Fibroblast of skin of abdomen (primary cell): ENCODE data around the gene TTC23.
"Not testable (repeated sequence)": the region's sequence is repeated elsewhere in the genome, so short reads cannot be mapped to it uniquely, and the experiment has no call there.

ENCODE experiments used
- DNase-seq: peaks from one replicate; pipeline ENCODE4 v3.0.0-alpha.2; 2013

TTC23 gene

GRCh38 chr15:99192181-99192580 is 57.2 kb downstream of the TTC23 start:
- DNase-seq: not testable (repeated sequence)

DNA sequence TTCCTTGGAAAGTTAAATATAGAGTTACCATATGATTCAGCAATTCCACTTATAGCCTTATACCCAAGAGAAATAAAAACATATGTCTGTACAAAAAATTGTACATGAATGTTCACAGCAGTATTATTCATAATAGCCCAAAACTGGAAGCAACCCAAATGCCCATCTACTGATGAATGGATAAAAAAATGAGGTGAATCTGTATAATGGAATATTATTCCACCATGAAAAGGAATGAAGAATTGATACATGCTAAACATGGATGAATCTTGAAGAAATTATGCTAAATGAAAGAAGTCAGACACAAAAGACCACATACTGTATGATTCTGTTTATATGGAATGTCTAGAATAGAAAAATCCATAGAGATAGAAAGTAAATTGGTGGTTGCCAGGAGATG is 61.4 kb downstream of the TTC23 start:
- peak; percentile 78 for DNase-seq

GRCh38 chr15:99185414-99186130 is 63.8 kb downstream of the TTC23 start:
- no peak for DNase-seq

GRCh38 chr15:99182791-99183190 is 66.6 kb downstream of the TTC23 start:
- DNase-seq: no peak

GRCh38 chr15:99181545-99181971 is 67.8 kb downstream of the TTC23 start:
- DNase-seq: no peak

DNA sequence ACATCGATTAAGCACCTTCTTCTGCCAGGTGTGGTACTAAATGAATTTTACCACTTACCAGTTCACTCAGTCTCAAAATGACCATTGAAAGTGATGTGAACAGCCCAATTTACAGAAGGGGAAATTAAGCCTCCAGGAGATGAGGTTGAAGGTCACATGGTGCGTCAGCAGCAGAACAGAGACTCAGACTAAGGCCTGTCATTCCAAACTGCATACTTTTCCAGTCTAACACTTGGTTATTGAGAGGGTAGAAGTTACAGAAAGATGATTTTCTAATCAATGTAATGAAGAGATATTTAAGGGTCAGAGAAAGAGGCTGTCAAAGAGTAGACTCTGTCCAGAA is 68.4 kb downstream of the TTC23 start:
- no peak for DNase-seq

GRCh38 chr15:99180086-99180963 is 69.1 kb downstream of the TTC23 start:
- peak; percentile 30 for DNase-seq

GRCh38 chr15:99177679-99178078 is 71.7 kb downstream of the TTC23 start:
- DNase-seq: no peak

DNA sequence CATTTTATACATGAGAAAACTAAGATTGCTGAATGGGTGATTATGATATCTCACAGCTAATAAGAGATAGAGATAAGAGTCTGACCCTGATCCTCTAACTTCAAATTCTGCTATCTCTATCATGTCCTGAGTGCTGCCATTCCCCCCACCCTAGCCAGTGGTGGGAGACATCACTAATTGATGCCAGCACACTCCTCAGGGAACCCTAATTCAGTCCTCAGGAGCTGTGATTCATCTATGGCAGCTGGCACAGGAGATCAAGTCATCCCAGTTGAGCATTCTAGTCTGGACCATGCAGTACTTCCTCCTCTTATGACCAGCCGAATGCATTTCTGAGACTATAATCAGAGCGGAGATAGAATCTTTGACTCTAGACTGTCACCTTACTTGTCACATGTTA is 72.6 kb downstream of the TTC23 start:
- no peak for DNase-seq

- DNase-seq: no peak
Observed at GRCh38 chr15:99174567-99175395, 74.6 kb downstream of the TTC23 start.

DNA sequence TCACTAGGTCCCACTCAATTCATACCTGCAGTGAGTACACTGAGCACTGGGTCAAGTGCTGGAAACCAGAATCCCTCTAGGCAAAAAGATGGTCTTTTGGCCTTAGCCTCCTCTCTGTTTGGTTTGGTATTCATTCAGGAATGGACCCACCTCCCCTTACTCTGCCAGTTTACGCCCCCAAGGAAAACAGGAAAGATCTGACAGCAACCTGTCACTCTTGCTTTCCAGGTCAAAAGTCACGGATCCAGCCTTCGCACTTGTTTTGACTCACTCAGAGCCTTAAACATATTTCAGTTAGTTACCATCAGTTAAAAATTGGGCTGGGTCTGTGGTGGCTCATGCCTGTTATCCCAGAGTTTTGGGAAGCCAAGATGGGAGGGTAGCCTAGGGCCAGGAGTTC is 76.4 kb downstream of the TTC23 start:
- no peak for DNase-seq

DNA sequence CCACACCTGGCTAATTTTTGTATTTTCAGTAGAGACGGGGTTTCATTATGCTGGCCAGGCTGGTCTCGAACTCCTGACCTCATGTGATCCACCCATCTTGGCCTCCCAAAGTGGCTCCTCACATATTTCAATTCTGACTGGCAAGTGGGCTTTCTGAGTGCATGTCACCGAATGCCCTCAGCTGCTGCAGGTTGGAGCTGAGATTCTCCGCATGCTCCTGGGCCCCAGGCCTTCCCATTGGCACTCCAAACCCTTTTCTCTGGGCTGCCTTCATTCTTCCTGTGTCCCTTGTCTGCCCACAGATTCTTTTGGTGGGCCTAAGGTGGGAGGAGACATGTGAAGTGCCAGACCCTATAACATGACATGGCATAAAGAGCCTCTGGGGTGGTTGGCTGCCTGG is 77.2 kb downstream of the TTC23 start:
- no peak for DNase-seq

DNA sequence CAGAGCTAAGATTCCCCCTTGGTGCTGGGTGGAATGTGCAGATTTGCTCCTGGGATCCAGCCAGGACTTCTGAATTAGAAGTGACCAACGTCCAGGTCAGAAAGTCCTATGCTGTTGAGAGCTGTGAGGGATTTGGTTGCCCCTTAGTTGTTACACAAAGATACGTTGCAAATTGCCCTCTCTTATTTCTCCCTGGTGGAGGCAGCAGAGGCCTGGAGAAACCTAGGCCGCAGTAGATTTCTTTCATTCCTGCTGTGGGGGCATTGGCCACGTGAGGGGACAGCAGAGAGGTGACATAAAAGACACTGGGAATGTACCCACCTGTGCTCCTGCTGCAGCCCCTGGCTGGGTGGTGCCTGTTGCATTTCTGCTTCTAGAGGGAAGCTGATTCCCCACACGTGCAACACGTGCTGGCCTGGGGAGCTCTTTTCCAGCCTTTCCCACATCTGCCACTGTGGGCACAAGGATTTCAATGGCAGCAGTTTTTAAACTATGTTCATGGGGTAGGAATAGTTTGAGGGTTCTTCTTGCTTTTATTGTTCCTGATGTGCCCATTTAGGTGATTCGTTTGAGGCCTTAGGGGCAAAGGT is 78.8 kb downstream of the TTC23 start:
- no peak for DNase-seq

- DNase-seq: peak; percentile 89
Observed at GRCh38 chr15:99169769-99170311, 79.5 kb downstream of the TTC23 start.

DNA sequence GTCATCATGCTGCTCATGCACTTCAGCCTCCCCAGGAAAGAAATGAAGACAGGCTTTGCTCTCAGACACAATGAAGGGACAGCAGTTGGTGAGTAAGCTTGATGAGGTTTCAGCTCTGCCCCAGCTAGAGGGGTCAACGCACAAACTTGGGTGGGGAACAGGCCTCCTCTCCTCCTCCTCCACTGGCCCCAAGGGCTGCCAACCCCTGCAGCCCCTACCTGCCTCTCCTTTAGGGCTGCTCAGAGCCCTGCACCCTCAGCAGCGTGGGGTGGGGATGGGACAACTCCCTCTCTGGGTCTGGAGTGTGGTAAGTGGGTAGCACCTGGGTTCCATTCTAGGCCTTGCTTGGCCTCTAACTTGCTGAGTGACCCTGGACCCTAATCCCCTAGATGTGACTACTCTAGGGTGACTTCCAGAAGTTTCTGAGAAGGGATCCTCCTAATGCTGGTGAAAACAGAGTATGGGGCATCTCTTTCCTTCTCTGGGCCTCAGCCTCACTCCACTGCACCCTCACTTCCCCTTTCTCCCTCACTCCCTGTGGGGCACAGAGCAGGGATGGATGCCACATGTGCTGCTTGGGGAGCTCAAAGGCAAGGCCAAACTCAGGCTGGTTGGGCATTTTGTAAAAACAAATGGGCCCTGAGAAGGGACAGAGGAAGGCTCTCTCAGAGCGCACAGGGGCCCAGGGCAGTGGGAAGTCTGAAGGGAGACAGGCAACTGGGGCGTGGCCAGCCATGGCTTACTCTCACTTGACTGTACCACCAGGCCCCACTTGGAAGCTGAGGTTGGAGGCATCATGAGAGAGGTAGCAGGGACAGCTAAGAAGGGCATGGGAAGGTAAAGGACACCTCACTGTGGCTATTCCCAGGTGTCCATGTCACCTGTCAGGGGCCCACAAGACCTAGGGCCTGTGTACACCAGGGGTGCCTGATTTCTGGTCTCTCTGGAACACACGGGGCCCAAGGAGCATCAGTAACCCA is 80.5 kb downstream of the TTC23 start:
- DNase-seq: no peak

- DNase-seq: no peak
Observed at GRCh38 chr15:99167640-99168039, 81.7 kb downstream of the TTC23 start.

DNA sequence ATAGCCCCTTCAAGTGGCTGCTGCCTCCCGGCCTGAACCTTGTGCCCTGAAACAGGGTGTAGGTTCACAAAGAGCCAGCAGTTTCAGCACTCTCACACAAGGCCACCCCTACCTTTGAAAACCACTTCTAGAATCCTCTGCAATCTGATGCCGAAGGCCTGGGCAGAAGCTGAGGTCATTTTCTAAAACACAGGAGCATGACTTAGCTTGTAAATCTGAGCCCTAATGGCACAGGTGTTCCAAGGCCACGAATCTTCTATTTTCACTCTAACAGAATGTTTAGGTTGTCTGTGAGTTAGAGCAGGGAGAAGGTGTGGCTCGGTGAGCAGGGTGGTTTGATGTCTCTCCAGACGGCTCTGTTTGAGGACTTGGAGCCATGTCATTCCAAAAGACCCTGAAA is 82.2 kb downstream of the TTC23 start:
- no peak for DNase-seq

GRCh38 chr15:99165956-99166689 is 83.3 kb downstream of the TTC23 start:
- DNase-seq: no peak

- no peak for DNase-seq
Observed at GRCh38 chr15:99165020-99165790, 84.2 kb downstream of the TTC23 start.

DNA sequence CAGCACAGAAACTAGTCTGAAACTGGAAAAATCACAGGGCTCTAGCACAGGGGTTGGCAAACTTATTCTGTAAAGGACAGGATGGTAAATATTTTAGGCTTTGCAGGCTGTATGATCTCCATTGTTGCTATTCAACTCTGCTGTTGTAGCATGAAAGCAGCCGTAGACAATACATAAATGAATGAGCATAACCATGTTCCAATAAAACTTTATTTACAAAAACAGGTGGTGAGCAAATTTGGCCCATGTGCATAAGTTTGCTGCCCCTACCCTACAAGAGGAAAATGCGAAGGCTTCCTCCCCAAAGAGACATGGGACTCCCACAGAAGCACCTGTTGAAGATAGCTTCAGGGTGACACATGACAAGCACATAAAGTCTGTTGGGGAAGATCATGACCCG is 85.3 kb downstream of the TTC23 start:
- no peak for DNase-seq
